Measurements from ENCODE around the gene HSPB6.
A peak's percentile ranks its signal among the peaks of the same experiment; 100 is the strongest.
"Not testable (repeated sequence)": the region's sequence is repeated elsewhere in the genome, so short reads cannot be mapped to it uniquely, and the experiment has no call there.

The HSPB6 gene

GRCh38 chr19:35729021-35729420, 27.8 kb downstream of the HSPB6 start:
- no peak for DNase-seq

- no peak for DNase-seq
Measured at GRCh38 chr19:35727956-35728706, 28.7 kb downstream of the HSPB6 start.

- DNase-seq, result no peak
Measured at GRCh38 chr19:35727053-35727955, 29.5 kb downstream of the HSPB6 start.

GRCh38 chr19:35725216-35725861, 31.5 kb downstream of the HSPB6 start:
- DNase-seq, result no peak

- DNase-seq, result no peak
Measured at GRCh38 chr19:35724560-35724959, 32.3 kb downstream of the HSPB6 start.

GRCh38 chr19:35724132-35724531, 32.7 kb downstream of the HSPB6 start:
- not testable (repeated sequence) for DNase-seq

- DNase-seq, result no peak
Measured at GRCh38 chr19:35723671-35724070, 33.2 kb downstream of the HSPB6 start.

GRCh38 chr19:35722897-35723296, 33.9 kb downstream of the HSPB6 start:
- no peak for DNase-seq

GRCh38 chr19:35722461-35722860, 34.4 kb downstream of the HSPB6 start:
- DNase-seq, result no peak

GRCh38 chr19:35721374-35721773, 35.5 kb downstream of the HSPB6 start:
- no peak for DNase-seq

- no peak for DNase-seq
Measured at GRCh38 chr19:35720648-35721047, 36.2 kb downstream of the HSPB6 start.

- no peak for DNase-seq
Measured at GRCh38 chr19:35720163-35720524, 36.7 kb downstream of the HSPB6 start.

GRCh38 chr19:35719402-35720162, 37.2 kb downstream of the HSPB6 start:
- no peak for DNase-seq

GRCh38 chr19:35718345-35719041, 38.3 kb downstream of the HSPB6 start:
- peak; percentile 29 for DNase-seq

GRCh38 chr19:35717665-35718344, 39.0 kb downstream of the HSPB6 start, which contains the start of gene KMT2B:
Gene KMT2B (plus strand): TSS chr19:35718003. CDS start chr19:35718019, 16 bp downstream.
- DNase-seq, result no peak

- DNase-seq, result peak; percentile 92
Measured at GRCh38 chr19:35716801-35717664, 39.8 kb downstream of the HSPB6 start.

- DNase-seq, result no peak
Measured at GRCh38 chr19:35715981-35716800, 40.6 kb downstream of the HSPB6 start.

GRCh38 chr19:35715355-35715809, 41.4 kb downstream of the HSPB6 start:
- DNase-seq, result no peak
